Mucosa of stomach (tissue), 1 donor: ENCODE data around the gene KCNC4.

Experiments used
- H3K27me3 ChIP-seq: one replicate; pipeline ENCODE4 v1.7.0; 2013; ENCODE audit warnings: mild to moderate bottlenecking, low read length; ENCODE audit not compliant: control insufficient read depth, insufficient read depth
- H3K36me3 ChIP-seq: one replicate; pipeline ENCODE4 v1.7.0; 2013; ENCODE audit warnings: low read length; ENCODE audit not compliant: control insufficient read depth, insufficient read depth
- H3K4me1 ChIP-seq: one replicate; pipeline ENCODE4 v1.7.0; 2013; ENCODE audit warnings: mild to moderate bottlenecking, low read length; ENCODE audit not compliant: control insufficient read depth, insufficient read depth
- H3K4me3 ChIP-seq: one replicate; pipeline ENCODE4 v1.7.0; 2013; ENCODE audit warnings: low read length
- H3K9ac ChIP-seq: one replicate; pipeline ENCODE4 v1.7.0; 2013; ENCODE audit warnings: mild to moderate bottlenecking, low read length, moderate library complexity
- H3K9me3 ChIP-seq: one replicate; pipeline ENCODE4 v1.7.0; 2013; ENCODE audit warnings: mild to moderate bottlenecking, low read length, moderate library complexity; ENCODE audit not compliant: control insufficient read depth
- donor health status: Pancreatic carcinoma.

Gene KCNC4

GRCh38 chr1:110230381-110231199 lies 20.5 kb downstream of the KCNC4 start:
- Histone ChIP-seq H3K9ac (no peak overlapping the region), H3K36me3 (no peaks in the 10 kb centered on the region), H3K4me1 (peaks cover 17% of the 10 kb centered on the region), H3K27me3 (no peaks in the 10 kb centered on the region), H3K9me3 (no peaks in the 10 kb centered on the region), H3K4me3 (no peak overlapping the region)

- Histone ChIP-seq H3K4me1 (peaks cover 25% of the 10 kb centered on the region), H3K4me3 (no peak overlapping the region), H3K9me3 (no peaks in the 10 kb centered on the region), H3K9ac (no peak overlapping the region), H3K36me3 (no peaks in the 10 kb centered on the region), H3K27me3 (no peaks in the 10 kb centered on the region)
Measured at GRCh38 chr1:110233861-110234260, 23.7 kb downstream of the KCNC4 start.

GRCh38 chr1:110234691-110235090 lies 24.6 kb downstream of the KCNC4 start:
- no peaks in the 10 kb centered on the region for H3K27me3 ChIP-seq
- H3K9ac ChIP-seq = no peak overlapping the region
- H3K4me3 ChIP-seq = no peak overlapping the region
- H3K4me1 ChIP-seq = peaks cover 23% of the 10 kb centered on the region
- no peaks in the 10 kb centered on the region for H3K36me3 ChIP-seq
- no peaks in the 10 kb centered on the region for H3K9me3 ChIP-seq

GRCh38 chr1:110235181-110235833 lies 25.2 kb downstream of the KCNC4 start:
- H3K36me3 ChIP-seq = no peaks in the 10 kb centered on the region
- H3K9me3 ChIP-seq = no peaks in the 10 kb centered on the region
- H3K4me3 ChIP-seq = no peak overlapping the region
- H3K9ac ChIP-seq = no peak overlapping the region
- peaks cover 30% of the 10 kb centered on the region for H3K4me1 ChIP-seq
- H3K27me3 ChIP-seq = no peaks in the 10 kb centered on the region

- no peak overlapping the region for H3K9ac ChIP-seq
Measured at GRCh38 chr1:110235834-110236682, 25.9 kb downstream of the KCNC4 start.

GRCh38 chr1:110237386-110238152 lies 27.5 kb downstream of the KCNC4 start:
- Histone ChIP-seq H3K27me3 (no peaks in the 10 kb centered on the region), H3K9ac (no peak overlapping the region), H3K36me3 (no peaks in the 10 kb centered on the region), H3K4me3 (no peak overlapping the region), H3K9me3 (no peaks in the 10 kb centered on the region), H3K4me1 (peaks cover 39% of the 10 kb centered on the region)

More at GRCh38 chr1:110235834-110236682, 25.9 kb downstream of the KCNC4 start:
- Histone ChIP-seq H3K4me3 (no peak overlapping the region), H3K36me3 (no peaks in the 10 kb centered on the region), H3K4me1 (peaks cover 37% of the 10 kb centered on the region), H3K27me3 (no peaks in the 10 kb centered on the region), H3K9me3 (no peaks in the 10 kb centered on the region)

- Histone ChIP-seq H3K4me3 (no peak overlapping the region), H3K36me3 (no peaks in the 10 kb centered on the region), H3K9me3 (no peaks in the 10 kb centered on the region), H3K27me3 (no peaks in the 10 kb centered on the region), H3K4me1 (peaks cover 44% of the 10 kb centered on the region), H3K9ac (no peak overlapping the region)
Measured at GRCh38 chr1:110239441-110240430, 29.6 kb downstream of the KCNC4 start.

- Histone ChIP-seq H3K9ac (no peak overlapping the region), H3K4me1 (peaks cover 35% of the 10 kb centered on the region), H3K4me3 (no peak overlapping the region), H3K36me3 (no peaks in the 10 kb centered on the region), H3K27me3 (no peaks in the 10 kb centered on the region), H3K9me3 (no peaks in the 10 kb centered on the region)
Measured at GRCh38 chr1:110240476-110241210, 30.5 kb downstream of the KCNC4 start.

- no peaks in the 10 kb centered on the region for H3K36me3 ChIP-seq
- H3K9me3 ChIP-seq = no peaks in the 10 kb centered on the region
- H3K4me1 ChIP-seq = peaks cover 26% of the 10 kb centered on the region
- no peak overlapping the region for H3K4me3 ChIP-seq
- no peaks in the 10 kb centered on the region for H3K27me3 ChIP-seq
- H3K9ac ChIP-seq = no peak overlapping the region
Measured at GRCh38 chr1:110241516-110241915, 31.4 kb downstream of the KCNC4 start.

- Histone ChIP-seq H3K9ac (no peak overlapping the region), H3K36me3 (no peaks in the 10 kb centered on the region), H3K9me3 (no peaks in the 10 kb centered on the region), H3K27me3 (no peaks in the 10 kb centered on the region), H3K4me3 (no peak overlapping the region), H3K4me1 (peaks cover 24% of the 10 kb centered on the region)
Measured at GRCh38 chr1:110242062-110242461, 31.9 kb downstream of the KCNC4 start.
